Amygdala (tissue), 56 donors: ENCODE results near the gene FANCE.

Source experiments
- DNase-seq, 56 donors: peaks; one replicate each; lab custom pipeline; 2025; lab: John Stamatoyannopoulos, UW

FANCE gene

DNA sequence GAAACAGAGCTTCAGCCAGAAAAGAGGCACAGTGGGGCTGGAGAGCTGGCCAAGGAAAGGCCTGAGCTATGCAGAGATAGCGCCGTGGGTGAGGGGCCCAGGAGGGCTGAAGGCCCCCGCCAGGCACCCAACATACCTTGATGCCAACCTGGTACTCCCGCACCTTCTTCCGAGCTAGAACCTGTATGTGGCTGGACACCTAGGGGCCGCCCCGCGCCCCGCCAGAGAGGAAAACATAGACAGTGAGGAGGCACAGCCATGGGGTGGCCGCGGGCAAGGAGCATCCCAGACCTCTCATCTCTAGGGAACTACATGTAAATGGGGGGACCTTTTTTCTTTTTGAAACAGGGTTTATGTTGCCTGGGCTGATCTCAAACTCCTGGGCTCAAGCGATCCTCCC, 28.0 kb downstream of the FANCE start:
- no peak for DNase-seq

- DNase-seq: no peak
Measured at GRCh38 chr6:35481226-35481625, 29.1 kb downstream of the FANCE start.

GRCh38 chr6:35483062-35483461, 30.9 kb downstream of the FANCE start:
- no peak for DNase-seq

DNA sequence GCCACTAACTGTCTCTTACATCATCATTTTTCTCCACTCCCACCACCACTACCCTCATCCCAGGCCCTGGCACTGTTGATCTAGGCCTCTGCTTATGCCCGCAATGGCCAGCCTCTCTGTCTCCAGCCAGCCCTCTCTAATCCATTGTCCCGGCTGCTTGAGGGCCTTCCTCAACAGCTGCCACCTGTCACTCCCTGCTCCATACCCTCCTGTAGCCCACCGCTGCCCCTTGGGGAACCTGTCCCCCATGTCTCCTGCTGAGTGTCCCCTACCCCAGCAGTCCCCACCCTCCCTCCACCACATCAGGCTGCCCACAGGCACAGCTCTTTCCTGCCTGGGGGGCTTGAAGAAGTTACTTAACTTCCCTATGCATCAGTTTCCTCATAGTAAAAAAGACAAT, 31.4 kb downstream of the FANCE start:
- no peak for DNase-seq

DNA sequence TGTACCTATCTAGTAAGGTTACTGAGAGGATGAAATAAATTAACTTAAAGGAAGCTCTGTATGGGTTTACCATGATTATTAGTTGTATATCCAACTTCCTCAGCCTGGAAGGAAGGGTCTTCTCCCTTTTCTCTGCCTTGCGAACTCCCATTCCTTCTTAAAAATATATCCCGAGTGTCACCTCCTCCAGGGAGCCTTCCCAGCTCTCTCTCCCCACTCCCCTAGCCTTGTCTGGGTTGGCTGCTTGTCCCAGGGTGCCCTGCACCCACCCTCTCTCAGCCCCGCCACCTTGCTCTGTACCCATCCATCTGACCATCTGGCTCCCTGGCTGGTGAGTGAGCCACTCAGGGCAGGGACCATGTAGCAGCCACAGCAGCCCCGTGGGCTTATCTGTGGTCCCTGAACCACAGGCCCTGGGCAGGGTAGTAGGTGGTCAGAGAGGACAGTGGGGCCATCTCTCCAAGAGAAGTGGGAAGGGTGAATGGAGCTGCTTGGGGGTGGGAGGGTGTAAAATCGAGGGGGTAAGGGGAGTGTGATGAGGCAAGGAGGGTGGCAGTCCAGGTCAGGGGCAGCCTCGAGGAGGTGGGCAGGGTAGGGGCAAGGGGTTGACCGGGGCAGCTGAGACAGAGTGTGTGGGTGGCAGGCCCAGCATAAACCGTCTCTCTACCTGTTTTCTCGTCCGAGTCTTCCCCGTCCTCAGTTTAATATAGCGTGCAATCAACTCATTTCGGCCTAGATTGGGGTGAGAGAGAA, 31.9 kb downstream of the FANCE start:
- no peak for DNase-seq

DNA sequence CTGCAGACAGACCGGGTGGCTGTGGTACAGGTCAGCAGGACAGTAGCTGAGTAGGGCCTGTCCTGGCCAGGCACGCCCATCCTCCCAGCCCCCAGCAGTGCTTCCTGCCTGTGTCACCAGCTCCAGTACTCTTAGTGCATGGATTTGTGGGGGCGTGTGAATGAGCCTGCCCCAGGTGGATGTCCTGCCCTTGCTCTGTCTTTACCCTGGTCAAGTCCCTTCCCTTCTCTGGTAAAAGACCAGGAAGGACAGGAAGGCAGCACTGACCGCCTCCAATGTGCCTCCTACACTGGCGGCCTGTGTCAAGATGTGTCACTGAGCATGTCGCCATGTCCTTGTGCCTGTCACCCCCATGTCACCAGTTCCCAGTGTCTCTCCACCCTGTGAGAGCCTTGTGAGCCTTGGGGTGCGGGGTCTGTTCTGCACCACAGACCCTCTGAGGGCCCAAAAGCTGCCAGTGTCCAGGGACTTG, 32.8 kb downstream of the FANCE start:
- DNase-seq: no peak

DNA sequence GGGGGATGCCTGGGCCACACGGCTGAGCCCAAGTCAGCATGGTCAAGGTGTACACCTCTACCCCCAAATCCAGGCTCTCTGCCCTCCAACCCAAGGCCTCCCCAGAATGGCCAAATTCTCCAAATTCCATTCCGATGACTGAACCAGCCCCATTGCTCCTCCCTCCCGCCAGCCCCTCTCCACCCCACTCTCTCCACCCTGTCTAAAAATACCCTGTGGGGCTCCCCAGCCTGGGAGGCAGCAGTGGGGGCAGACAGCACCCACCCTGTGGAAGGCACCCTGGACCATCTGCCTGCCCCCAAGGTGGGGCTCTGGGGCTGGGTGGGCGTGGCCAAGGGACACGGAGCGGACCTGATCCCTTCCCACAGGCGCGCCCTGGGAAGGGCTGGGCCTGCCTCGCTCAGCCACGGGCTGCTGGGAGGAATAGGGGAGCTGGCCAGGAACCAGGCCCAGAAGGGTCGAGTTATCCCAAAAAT, 33.3 kb downstream of the FANCE start:
- no peak for DNase-seq

DNA sequence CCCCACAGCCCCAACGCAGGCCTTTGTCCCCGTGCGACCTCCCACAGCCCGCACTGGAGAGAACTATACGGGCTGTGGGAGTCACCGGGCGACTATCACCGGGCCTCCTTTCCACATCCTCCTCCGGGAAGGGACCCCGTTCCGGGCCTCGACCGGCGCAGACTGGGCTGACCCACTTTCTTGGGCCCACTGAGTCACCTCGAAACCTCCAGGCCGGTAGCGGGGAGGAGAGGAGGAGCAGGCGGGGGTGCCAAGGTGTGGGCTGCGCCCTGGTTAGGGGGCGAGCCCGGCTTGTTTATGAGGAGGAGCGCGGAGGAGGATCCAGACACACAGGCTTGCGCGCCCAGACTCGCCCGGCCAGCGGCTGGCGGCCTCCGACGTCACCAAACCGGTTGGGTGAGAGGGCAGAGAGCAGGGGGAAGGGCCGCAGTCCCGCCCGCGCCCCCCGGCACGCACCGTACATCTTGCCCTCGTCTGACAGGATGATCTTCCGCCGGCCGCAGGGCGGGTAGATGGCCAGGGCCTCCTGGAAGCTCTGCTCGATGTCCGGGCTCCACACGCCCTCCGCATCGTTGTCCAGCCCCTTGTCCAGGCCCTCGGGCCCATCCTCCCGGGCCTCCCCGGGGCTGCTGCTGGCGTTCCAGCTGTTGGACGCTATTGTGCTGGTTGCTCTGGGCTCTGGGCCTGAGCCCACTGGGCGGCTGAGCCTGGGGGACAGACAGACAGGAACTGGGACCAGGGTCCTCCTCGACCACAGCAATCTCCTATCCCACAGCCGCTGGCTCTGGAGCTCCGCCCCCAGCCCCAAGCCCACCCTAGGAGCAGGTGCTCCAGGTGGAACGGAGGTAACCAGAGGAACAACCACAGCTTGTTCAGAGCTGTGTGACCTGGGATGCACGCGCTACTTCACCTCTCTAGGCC, 34.1 kb downstream of the FANCE start:
- DNase-seq: no peak

DNA sequence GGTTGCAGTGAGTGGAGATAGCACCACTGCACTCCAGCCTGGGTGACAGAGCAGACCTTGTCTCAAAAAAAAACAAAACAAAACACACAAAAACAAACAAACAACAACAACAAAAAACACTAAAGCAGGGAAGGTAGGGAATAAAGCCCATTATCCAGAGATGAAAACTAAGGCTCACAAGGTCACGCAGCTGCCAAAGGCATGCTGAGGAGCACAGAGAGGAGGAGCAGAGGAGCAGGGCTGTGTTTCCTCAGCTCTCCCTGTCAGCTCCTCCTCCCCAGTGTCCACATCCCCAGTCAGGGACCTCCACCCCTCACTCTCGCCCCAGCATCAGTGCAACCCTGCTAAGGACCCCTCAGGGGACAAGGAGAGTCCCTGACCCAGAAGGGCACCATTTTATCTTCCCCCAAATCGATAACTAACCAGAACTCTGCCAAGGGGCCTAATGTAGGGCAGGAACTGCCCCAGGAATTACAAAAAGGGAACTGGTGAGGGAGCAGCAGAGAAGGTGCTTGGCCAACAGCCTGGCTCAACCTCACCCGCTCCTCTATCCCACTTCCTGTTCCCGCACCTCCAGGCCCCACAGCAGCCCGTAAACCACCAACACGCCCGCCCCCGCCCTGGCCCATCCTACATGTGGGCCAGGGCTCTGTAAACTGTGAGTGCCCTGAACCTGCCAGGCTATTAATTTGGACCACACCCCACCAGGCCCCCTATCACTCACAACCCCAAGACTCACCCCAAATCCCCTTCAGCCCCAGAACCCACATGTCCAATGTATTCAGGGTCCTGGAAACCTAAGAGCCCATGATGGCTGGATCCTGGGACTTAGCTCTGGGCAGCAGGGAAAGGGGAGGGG, 35.7 kb downstream of the FANCE start:
- DNase-seq: no peak

GRCh38 chr6:35488517-35488862, 36.4 kb downstream of the FANCE start:
- no peak for DNase-seq

- DNase-seq: no peak
Measured at GRCh38 chr6:35489066-35489465, 36.9 kb downstream of the FANCE start.

DNA sequence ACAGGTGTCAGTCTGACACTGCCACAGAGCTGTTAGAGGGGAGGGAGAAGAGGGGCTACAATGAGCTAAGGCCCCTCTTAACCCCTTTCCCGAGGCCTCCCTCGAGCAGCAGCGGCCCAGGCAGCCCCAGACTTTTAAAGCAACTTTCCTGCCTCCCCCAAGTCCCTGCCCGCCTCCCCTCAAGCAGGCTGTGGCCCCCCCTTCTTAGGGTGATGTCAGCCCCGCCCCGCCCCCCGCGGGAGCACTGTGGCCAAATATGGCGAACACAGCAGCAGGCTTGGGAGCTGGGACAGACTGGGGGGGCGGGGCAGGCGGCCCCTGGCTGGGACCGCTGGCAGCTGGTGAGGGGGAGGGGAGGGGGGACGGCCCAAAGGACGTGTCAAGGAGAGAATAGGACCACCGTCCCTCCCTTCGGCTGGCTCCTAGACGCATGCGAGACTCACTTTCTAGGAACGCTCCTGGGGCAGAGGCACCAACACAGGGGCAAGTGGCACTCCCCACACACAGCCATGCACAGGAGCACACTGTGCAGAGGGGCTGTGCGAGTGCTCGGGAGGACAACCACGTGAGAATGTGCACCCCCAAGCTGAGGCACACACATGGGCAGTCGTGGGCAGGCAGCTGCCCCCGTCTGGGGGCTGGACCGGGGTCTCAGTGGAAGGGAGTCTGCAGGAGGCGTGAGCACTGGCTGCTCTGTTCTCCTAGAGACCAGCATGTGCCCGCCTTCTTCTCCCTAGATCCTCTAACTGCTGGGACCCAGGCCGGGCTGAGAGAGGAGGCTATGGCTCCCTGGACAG, 38.1 kb downstream of the FANCE start:
- DNase-seq: peak in 24 of 56 donors; percentile 8 to 74 (median 36)

DNA sequence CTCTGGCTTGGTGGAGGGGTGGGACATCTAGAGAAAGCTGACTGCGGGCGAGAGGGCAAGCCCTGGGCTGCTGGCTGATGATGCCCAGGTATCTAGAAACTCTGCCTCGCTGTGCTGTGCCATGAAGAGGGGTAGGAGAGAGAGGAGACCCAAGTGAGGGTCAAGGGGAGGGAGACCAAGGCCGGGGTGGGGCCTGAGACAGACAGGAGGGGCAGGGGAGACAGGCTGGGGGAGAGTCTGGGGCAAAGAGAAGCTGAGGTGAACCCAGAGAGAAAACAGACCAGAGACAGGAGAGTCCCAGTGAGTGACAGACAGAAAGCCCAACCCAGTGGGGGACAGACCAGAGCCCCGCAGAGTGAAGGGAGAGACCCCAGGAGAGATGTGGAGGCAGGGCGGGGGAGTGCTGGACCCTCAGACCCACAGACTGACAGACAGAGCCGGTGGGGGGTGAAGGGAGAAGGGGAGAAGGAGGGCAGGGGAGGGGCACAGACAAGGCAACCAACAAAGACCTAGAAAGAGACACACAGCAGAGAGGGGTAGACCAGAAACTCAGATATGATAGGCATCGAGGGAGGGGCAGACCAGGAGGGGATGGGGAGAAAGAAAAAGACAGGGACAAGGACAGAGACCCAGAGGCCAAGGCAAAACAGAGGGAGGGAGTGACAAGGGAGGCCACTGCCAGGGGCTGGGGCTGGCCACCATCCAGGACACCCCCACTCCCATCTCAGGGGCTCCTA, 38.9 kb downstream of the FANCE start:
- no peak for DNase-seq

DNA sequence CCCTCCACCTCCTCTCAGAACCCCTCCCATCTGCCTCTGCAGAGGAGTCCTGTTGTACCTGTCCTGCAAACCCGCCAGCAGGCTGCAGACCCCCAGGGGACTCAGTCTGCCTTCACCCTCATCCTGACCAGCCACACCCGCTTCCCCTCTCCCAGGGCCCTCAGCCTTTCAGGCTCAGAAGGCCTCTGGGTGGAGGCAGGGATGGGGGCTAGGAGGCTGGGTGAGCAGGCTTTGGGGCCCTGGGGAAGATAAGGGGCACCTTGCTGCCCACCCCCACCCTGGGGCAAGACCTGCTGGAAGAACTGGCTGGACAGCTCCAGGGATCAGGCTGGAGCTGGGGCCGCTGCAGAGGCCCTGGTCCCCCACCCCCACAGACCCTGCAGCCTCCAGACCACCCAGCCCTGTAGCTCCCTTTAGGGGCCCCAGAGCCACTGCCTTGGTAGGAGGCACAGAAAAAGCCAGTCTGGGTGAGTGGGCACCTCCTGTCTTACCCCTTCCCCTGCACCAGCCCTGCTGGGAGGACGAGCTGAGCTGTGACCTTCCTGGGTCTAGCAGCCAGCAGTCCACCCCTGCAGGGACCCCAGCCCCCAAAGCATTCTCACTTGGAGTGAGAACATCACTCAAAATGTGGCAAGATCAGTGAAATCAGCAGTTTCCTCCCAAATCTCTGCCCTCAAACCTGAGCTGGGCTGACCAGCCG, 39.6 kb downstream of the FANCE start:
- DNase-seq: no peak

GRCh38 chr6:35492258-35492973, 40.3 kb downstream of the FANCE start:
- DNase-seq: no peak

DNA sequence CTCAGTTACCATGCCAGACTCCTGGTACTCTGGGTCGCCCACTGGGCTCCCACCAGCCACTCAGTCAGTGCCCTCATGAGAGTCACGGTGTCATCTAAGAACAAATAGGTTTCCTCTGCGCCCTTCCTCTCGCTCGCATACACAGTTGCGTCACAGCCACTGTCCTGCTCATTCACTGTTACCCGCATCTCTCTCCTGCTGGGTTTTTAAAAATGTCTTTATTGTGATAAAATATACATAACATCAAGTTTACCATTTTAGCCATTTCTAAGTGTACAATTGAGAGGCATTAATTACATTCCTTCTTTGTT, 40.8 kb downstream of the FANCE start:
- DNase-seq: no peak

- no peak for DNase-seq
Measured at GRCh38 chr6:35493307-35493983, 41.3 kb downstream of the FANCE start.
